NOMO-1 (cell line): ENCODE data around the gene MGRN1.
"Not testable (repeated sequence)": the region's sequence is repeated elsewhere in the genome, so short reads cannot be mapped to it uniquely, and the experiment has no call there.

Experiments used
- DNase-seq, 2 experiments: peaks; one replicate each; lab custom pipeline; 2025; ENCODE audit not compliant: unreplicated experiment in 2 of 2; lab: John Stamatoyannopoulos, UW

MGRN1 gene

GRCh38 chr16:4723071-4723767, 98.6 kb downstream of the MGRN1 start:
- no peak for DNase-seq

GRCh38 chr16:4724661-4725270, 100.1 kb downstream of the MGRN1 start:
- no peak for DNase-seq

GRCh38 chr16:4726616-4727015, 102.0 kb downstream of the MGRN1 start:
- no peak for DNase-seq

GRCh38 chr16:4728676-4729075, 104.0 kb downstream of the MGRN1 start:
- DNase-seq: no peak

- DNase-seq: no peak
Measured at GRCh38 chr16:4729876-4730275, 105.2 kb downstream of the MGRN1 start.

- no peak for DNase-seq
Measured at GRCh38 chr16:4733211-4733742, 108.7 kb downstream of the MGRN1 start.

GRCh38 chr16:4733747-4734062, 109.1 kb downstream of the MGRN1 start:
- DNase-seq: no peak

GRCh38 chr16:4734063-4734729, 109.6 kb downstream of the MGRN1 start, which contains the start of the genes ANKS3 and DNAAF8:
Gene ANKS3 (minus strand): TSS chr16:4734271. CDS start chr16:4730149, 4,122 bp downstream.
Gene DNAAF8 (plus strand): TSS chr16:4734537. CDS start chr16:4736515, 1,978 bp downstream.
- peak; percentile 90 to 95 for DNase-seq

GRCh38 chr16:4734730-4735535, 110.3 kb downstream of the MGRN1 start:
- DNase-seq: peak; percentile 59 to 61

GRCh38 chr16:4736546-4736945, 111.9 kb downstream of the MGRN1 start:
- DNase-seq: no peak

- no peak for DNase-seq
Measured at GRCh38 chr16:4737545-4737944, 112.9 kb downstream of the MGRN1 start.

- DNase-seq: not testable (repeated sequence)
Measured at GRCh38 chr16:4738370-4738769, 113.7 kb downstream of the MGRN1 start.
